PC-3 (cell line): ENCODE data around the gene ZBTB14. TPM values are rescaled to one million over a fixed set of nuclear protein-coding genes. Genes with fewer than 3 reads are reported as not detected.

ENCODE experiments used
- ATAC-seq: fragments of 200-7000 bp; cut with Tn5 transposase; 2 replicates; pipeline ENCODE4 v1.9.1; 2020; ENCODE audit warnings: mild to moderate bottlenecking, moderate library complexity
- BruUV-seq: library from RNA; stranded (reverse); fragments of 400-500 nt; replicated peaks from 2 replicates; lab custom pipeline; 2021; lab: Mats Ljungman, UMichigan
- CTCF ChIA-PET: fragments of 300-600 bp; sonication (Branson Sonifier 250); formaldehyde crosslinking; loops from one replicate; lab custom pipeline; 2022; ENCODE audit warnings: antibody characterized with exemption; lab: Charles Lee
- POLR2A ChIA-PET: fragments of 300-600 bp; sonication (Branson Sonifier 250); formaldehyde crosslinking; loops from one replicate; lab custom pipeline; 2022; ENCODE audit warnings: antibody characterized with exemption; ENCODE audit not compliant: unreplicated experiment; lab: Charles Lee
- DNase-seq: peaks from one replicate; pipeline ENCODE4 v3.0.0-alpha.2; 2015
- H2AFZ ChIP-seq: fragments of 300-600 bp; sonication (generic); 2 replicates; pipeline ENCODE4 v1.6.0; 2016; ENCODE audit warnings: antibody characterized with exemption, low read length
- H3F3A ChIP-seq: fragments of 300-600 bp; sonication (generic); one replicate; pipeline ENCODE4 v1.6.0; 2017; ENCODE audit warnings: antibody characterized with exemption, low read length, control low read depth, mild to moderate bottlenecking; ENCODE audit not compliant: unreplicated experiment
- H3K27ac ChIP-seq: fragments of 300-600 bp; sonication (generic); 2 replicates; pipeline ENCODE4 v1.5.1; 2016; ENCODE audit warnings: mild to moderate bottlenecking, low read length
- H3K27me3 ChIP-seq: fragments of 300-600 bp; sonication (generic); 2 replicates; pipeline ENCODE4 v1.6.1; 2016; ENCODE audit warnings: low read length, mixed read lengths
- H3K36me3 ChIP-seq: fragments of 300-600 bp; sonication (generic); 2 replicates; pipeline ENCODE4 v1.6.1; 2016; ENCODE audit warnings: low read depth, mixed run types, low read length, mixed read lengths
- H3K4me1 ChIP-seq: fragments of 300-600 bp; sonication (generic); 2 replicates; pipeline ENCODE4 v1.5.1; 2016; ENCODE audit warnings: low read length; ENCODE audit not compliant: insufficient read depth
- H3K4me2 ChIP-seq: fragments of 300-600 bp; sonication (generic); 2 replicates; pipeline ENCODE4 v1.6.0; 2016; ENCODE audit warnings: low read length
- H3K4me3 ChIP-seq: fragments of 300-600 bp; sonication (generic); 2 replicates; pipeline ENCODE4 v1.5.1; 2016; ENCODE audit warnings: mild to moderate bottlenecking, low read length, mixed read lengths
- H3K79me2 ChIP-seq: fragments of 300-600 bp; sonication (generic); 2 replicates; pipeline ENCODE4 v1.6.1; 2017; ENCODE audit warnings: low read length, mixed read lengths
- H3K9ac ChIP-seq: fragments of 300-600 bp; sonication (generic); 2 replicates; pipeline ENCODE4 v1.6.0; 2016; ENCODE audit warnings: mild to moderate bottlenecking, low read length
- H3K9me2 ChIP-seq: fragments of 300-600 bp; sonication (generic); replicated peaks from 2 replicates; pipeline ENCODE4 v1.6.1; 2016; ENCODE audit warnings: mixed run types, low read length, mixed read lengths
- H3K9me3 ChIP-seq: fragments of 300-600 bp; sonication (generic); 2 replicates; pipeline ENCODE4 v1.6.1; 2016; ENCODE audit warnings: low read length, mixed read lengths
- H4K20me1 ChIP-seq: fragments of 300-600 bp; sonication (generic); 2 replicates; pipeline ENCODE4 v1.6.1; 2016; ENCODE audit warnings: low read length, mixed read lengths
- CTCF ChIP-seq: fragments of 300-600 bp; sonication (generic); conservative IDR thresholded peaks from 2 replicates; pipeline ENCODE4 v1.5.1; 2017; ENCODE audit warnings: antibody characterized with exemption, low read depth, mild to moderate bottlenecking, low read length
- EZH2 ChIP-seq: fragments of 300-600 bp; sonication (generic); IDR thresholded peaks from one replicate; pipeline ENCODE4 v1.6.1; 2017; ENCODE audit warnings: antibody characterized with exemption, mild to moderate bottlenecking, low read length; ENCODE audit not compliant: unreplicated experiment
- EZH2phosphoT487 ChIP-seq: fragments of 300-600 bp; sonication (generic); IDR thresholded peaks from 2 replicates; pipeline ENCODE4 v1.6.1; 2018; ENCODE audit warnings: mild to moderate bottlenecking, antibody characterized with exemption, low read length, borderline replicate concordance
- intact Hi-C: fragments of 100-400 bp; cut with micrococcal nuclease; formaldehyde crosslinking; loops from 2 replicates; pipeline ENCODE4 v1.9.0; 2023
- total RNA-seq: library from RNA; depleted of rRNA; stranded (reverse); fragments of >200 nt; gene quantifications from 2 replicates; pipeline ENCODE4 v1.2.3, GENCODE V29; 2014

ZBTB14 gene
- total RNA-seq, 1 experiment from 2014 or later: 6.8 TPM

GRCh38 chr18:5309888-5310470 lies 14.5 kb upstream of the ZBTB14 start:
- peaks cover 5% of the 10 kb centered on the region for H3F3A ChIP-seq
- DNase-seq (no peak), ATAC-seq (no peak)
- no peaks in the 10 kb centered on the region for H3K9me3 ChIP-seq
- no peak overlapping the region for H3K27ac ChIP-seq
- POLR2A ChIA-PET: no interaction called here
- intact Hi-C loops: no loop called here
- H2AFZ ChIP-seq: 0 out of 2 replicates have a peak overlapping the region, but pooled peaks have one; percentile 2
- H3K79me2 ChIP-seq: no peaks in the 10 kb centered on the region
- H3K36me3 ChIP-seq: no peaks in the 10 kb centered on the region
- no peaks in the 10 kb centered on the region for H4K20me1 ChIP-seq
- H3K27me3 ChIP-seq: no peaks in the 10 kb centered on the region
- peak overlapping the region; percentile 22; the same call in 1 of the 2 replicates for H3K4me3 ChIP-seq
- no TSS peak for BruUV-seq
- H3K9ac ChIP-seq: no peak overlapping the region
- TF ChIP-seq CTCF (no peak), EZH2phosphoT487 (no peak), EZH2 (no peak)
- no peaks in the 10 kb centered on the region for H3K9me2 ChIP-seq
- peak overlapping the region; percentile 46 for H3K4me2 ChIP-seq
- H3K4me1 ChIP-seq: peaks cover 7% of the 10 kb centered on the region; the same call in 1 of the 2 replicates
- CTCF ChIA-PET: no interaction called here

GRCh38 chr18:5305835-5306234 lies 10.3 kb upstream of the ZBTB14 start:
- Histone ChIP-seq H3K4me2 (no peak overlapping the region), H3K27me3 (peaks cover 10% of the 10 kb centered on the region; the same call in 1 of the 2 replicates), H3K9me2 (no peaks in the 10 kb centered on the region), H3K27ac (no peak overlapping the region), H2AFZ (no peak overlapping the region), H4K20me1 (no peaks in the 10 kb centered on the region), H3K4me3 (no peak overlapping the region), H3K4me1 (no peaks in the 10 kb centered on the region), H3K79me2 (no peaks in the 10 kb centered on the region), H3K36me3 (no peaks in the 10 kb centered on the region), H3K9me3 (no peaks in the 10 kb centered on the region), H3F3A (peaks cover 5% of the 10 kb centered on the region), H3K9ac (no peak overlapping the region)
- no TSS peak for BruUV-seq
- POLR2A ChIA-PET: no interaction called here
- DNase-seq: no peak
- TF ChIP-seq EZH2 (no peak), CTCF (no peak), EZH2phosphoT487 (no peak)
- intact Hi-C loops: no loop called here
- no peak for ATAC-seq
- CTCF ChIA-PET: no interaction called here

GRCh38 chr18:5304232-5304631 lies 8.7 kb upstream of the ZBTB14 start:
- Histone ChIP-seq H3K79me2 (no peaks in the 10 kb centered on the region), H3K4me2 (no peak overlapping the region), H3F3A (peaks cover 5% of the 10 kb centered on the region), H3K4me1 (no peaks in the 10 kb centered on the region), H3K27ac (no peak overlapping the region), H3K4me3 (no peak overlapping the region), H2AFZ (no peak overlapping the region), H3K36me3 (no peaks in the 10 kb centered on the region), H3K9ac (no peak overlapping the region), H3K9me2 (no peaks in the 10 kb centered on the region), H3K27me3 (peaks cover 22% of the 10 kb centered on the region; the same call in 1 of the 2 replicates), H3K9me3 (no peaks in the 10 kb centered on the region), H4K20me1 (no peaks in the 10 kb centered on the region)
- ChIA-PET CTCF (no interaction called here), POLR2A (no interaction called here)
- no peak for TF ChIP-seq EZH2
- TF ChIP-seq CTCF: no peak
- no peak for TF ChIP-seq EZH2phosphoT487
- no peak for ATAC-seq
- no peak for DNase-seq
- no TSS peak for BruUV-seq
- intact Hi-C loops: no loop called here
